PC-9 (cell line): ENCODE data around the gene SPATA21. TPM values are rescaled to one million over a fixed set of nuclear protein-coding genes. Genes with fewer than 3 reads are reported as not detected.

Experiments used
- BruUV-seq: library from RNA; stranded (reverse); fragments of 400-500 nt; replicated peaks from 2 replicates; lab custom pipeline; 2021; lab: Mats Ljungman, UMichigan
- CTCF ChIA-PET: fragments of 300-600 bp; sonication (Branson Sonifier 250); formaldehyde crosslinking; loops from one replicate; lab custom pipeline; 2022; ENCODE audit warnings: antibody characterized with exemption; lab: Charles Lee
- POLR2A ChIA-PET: fragments of 300-600 bp; sonication (Branson Sonifier 250); formaldehyde crosslinking; loops from one replicate; lab custom pipeline; 2022; ENCODE audit warnings: antibody characterized with exemption; ENCODE audit not compliant: unreplicated experiment; lab: Charles Lee
- DNase-seq, 2 experiments: peaks; one replicate each; pipeline versions ENCODE4 v3.0.0 to v3.0.0-alpha.2; 2015 to 2022; ENCODE audit warnings: mixed read lengths in 1 of 2
- H2AFZ ChIP-seq: fragments of 200-600 bp; sonication (generic); 2 replicates; pipeline ENCODE4 v1.8.1; 2017; ENCODE audit warnings: antibody characterized with exemption
- H3F3A ChIP-seq: fragments of 200-600 bp; sonication (generic); 2 replicates; pipeline ENCODE4 v1.8.1; 2017; ENCODE audit warnings: antibody characterized with exemption, mild to moderate bottlenecking, low read depth; ENCODE audit not compliant: insufficient read depth
- H3K27ac ChIP-seq: fragments of 200-600 bp; sonication (generic); 2 replicates; pipeline ENCODE4 v1.6.1; 2016; ENCODE audit warnings: mixed run types
- H3K27me3 ChIP-seq: fragments of 200-600 bp; sonication (generic); 2 replicates; pipeline ENCODE4 v1.6.1; 2016; ENCODE audit warnings: low read depth, mixed run types; ENCODE audit not compliant: insufficient read depth
- H3K36me3 ChIP-seq: fragments of 200-600 bp; sonication (generic); 2 replicates; pipeline ENCODE4 v1.6.1; 2016; ENCODE audit warnings: low read depth, mixed run types
- H3K4me1 ChIP-seq: fragments of 200-600 bp; sonication (generic); replicated peaks from 2 replicates; pipeline ENCODE4 v1.6.1; 2016; ENCODE audit warnings: mixed run types; ENCODE audit not compliant: insufficient read depth
- H3K4me2 ChIP-seq: fragments of 200-600 bp; sonication (generic); 2 replicates; pipeline ENCODE4 v1.6.1; 2017; ENCODE audit warnings: mixed run types
- H3K4me3 ChIP-seq: fragments of 200-600 bp; sonication (generic); 2 replicates; pipeline ENCODE4 v1.6.1; 2016; ENCODE audit warnings: mixed run types
- H3K79me2 ChIP-seq: fragments of 200-600 bp; sonication (generic); 2 replicates; pipeline ENCODE4 v1.6.1; 2017; ENCODE audit warnings: low read depth, mixed run types
- H3K9me2 ChIP-seq: fragments of 200-600 bp; sonication (generic); 2 replicates; pipeline ENCODE4 v1.8.1; 2017; ENCODE audit warnings: mild to moderate bottlenecking; ENCODE audit not compliant: insufficient read depth
- H3K9me3 ChIP-seq: fragments of 200-600 bp; sonication (generic); 2 replicates; pipeline ENCODE4 v1.8.1; 2016; ENCODE audit warnings: low read depth; ENCODE audit not compliant: insufficient read depth
- H4K20me1 ChIP-seq: fragments of 200-600 bp; sonication (generic); 2 replicates; pipeline ENCODE4 v1.8.1; 2017; ENCODE audit not compliant: insufficient read depth
- CTCF ChIP-seq: fragments of 200-600 bp; sonication (generic); conservative IDR thresholded peaks from 2 replicates; pipeline ENCODE4 v1.6.1; 2017; ENCODE audit warnings: mixed run types, antibody characterized with exemption, mild to moderate bottlenecking, moderate library complexity
- EZH2 ChIP-seq: fragments of 200-600 bp; sonication (generic); IDR thresholded peaks from 2 replicates; pipeline ENCODE4 v1.8.0; 2017; ENCODE audit warnings: antibody characterized with exemption, low read depth
- intact Hi-C: fragments of 100-400 bp; cut with micrococcal nuclease; formaldehyde crosslinking; loops from one replicate; pipeline ENCODE4 v1.10.0; 2022; ENCODE audit not compliant: unreplicated experiment
- total RNA-seq: library from RNA; stranded (reverse); gene quantifications from 2 replicates; pipeline ENCODE4 v1.2.3, GENCODE V29; 2021

Gene SPATA21
- total RNA-seq, 1 experiment from 2014 or later: not detected

- CTCF ChIA-PET: no interaction called here
These were observed 63.0 kb downstream of the SPATA21 start for GRCh38 chr1:16374266-16374665.

GRCh38 chr1:16372535-16373285 lies 64.5 kb downstream of the SPATA21 start:
- H3F3A ChIP-seq: no peaks in the 10 kb centered on the region; the same call in 1 of the 2 replicates
- H2AFZ ChIP-seq: no peak overlapping the region
- no peaks in the 10 kb centered on the region for H3K27me3 ChIP-seq
- H3K79me2 ChIP-seq: peaks cover 98% of the 10 kb centered on the region
- BruUV-seq: no TSS peak
- no peak overlapping the region for H3K27ac ChIP-seq
- H3K4me1 ChIP-seq: 0 out of 2 replicates have a peak, but pooled peaks cover 4% of the 10 kb centered on the region
- H4K20me1 ChIP-seq: peaks cover 65% of the 10 kb centered on the region
- no peak overlapping the region for H3K4me2 ChIP-seq
- H3K36me3 ChIP-seq: no peaks in the 10 kb centered on the region
- intact Hi-C loops: no loop called here
- H3K4me3 ChIP-seq: no peak overlapping the region
- no peaks in the 10 kb centered on the region for H3K9me2 ChIP-seq
- DNase-seq: no peak
- CTCF ChIA-PET: no interaction called here
- POLR2A ChIA-PET: no interaction called here
- no peak for TF ChIP-seq EZH2
- no peak for TF ChIP-seq CTCF
- H3K9me3 ChIP-seq: no peaks in the 10 kb centered on the region

More at GRCh38 chr1:16374266-16374665, 63.0 kb downstream of the SPATA21 start:
- TF ChIP-seq EZH2 (no peak), CTCF (no peak)
- H2AFZ ChIP-seq: no peak overlapping the region
- H3K36me3 ChIP-seq: no peaks in the 10 kb centered on the region
- no peak overlapping the region for H3K4me3 ChIP-seq
- H3K4me1 ChIP-seq: no peaks in the 10 kb centered on the region
- intact Hi-C loops: no loop called here
- peaks cover 98% of the 10 kb centered on the region for H3K79me2 ChIP-seq
- POLR2A ChIA-PET: no interaction called here
- H3K27ac ChIP-seq: no peak overlapping the region
- BruUV-seq: no TSS peak
- no peaks in the 10 kb centered on the region for H3K9me3 ChIP-seq
- peaks cover 63% of the 10 kb centered on the region for H4K20me1 ChIP-seq
- no peaks in the 10 kb centered on the region for H3K27me3 ChIP-seq
- DNase-seq: no peak
- H3K9me2 ChIP-seq: no peaks in the 10 kb centered on the region
- H3K4me2 ChIP-seq: no peak overlapping the region
- H3F3A ChIP-seq: no peaks in the 10 kb centered on the region; the same call in 1 of the 2 replicates

- Histone ChIP-seq H3K9me2 (no peaks in the 10 kb centered on the region), H3K4me3 (no peak overlapping the region), H3K36me3 (no peaks in the 10 kb centered on the region), H3K27me3 (no peaks in the 10 kb centered on the region), H3K9me3 (no peaks in the 10 kb centered on the region), H4K20me1 (peaks cover 55% of the 10 kb centered on the region), H3F3A (no peaks in the 10 kb centered on the region; the same call in 1 of the 2 replicates), H3K4me1 (0 out of 2 replicates have a peak, but pooled peaks cover 4% of the 10 kb centered on the region), H2AFZ (no peak overlapping the region), H3K79me2 (peaks cover 91% of the 10 kb centered on the region), H3K4me2 (no peak overlapping the region), H3K27ac (no peak overlapping the region)
- no TSS peak for BruUV-seq
- ChIA-PET CTCF (no interaction called here), POLR2A (no interaction called here)
- intact Hi-C loops: no loop called here
- no peak for DNase-seq
- no peak for TF ChIP-seq CTCF
- TF ChIP-seq EZH2: no peak
These were observed 65.5 kb downstream of the SPATA21 start for GRCh38 chr1:16371725-16372124.
